Stimulated activated CD8-positive, alpha-beta memory T cell treated with anti-CD3 and anti-CD28 coated beads, Interleukin-12 subunit alpha, Interleukin-12 subunit beta, amount 100 ng/mL, for 1 hour (primary cell): ENCODE results near the gene EVI5L.
"Not testable (repeated sequence)": the region's sequence is repeated elsewhere in the genome, so short reads cannot be mapped to it uniquely, and the experiment has no call there.

ENCODE experiments used
- DNase-seq: peaks from one replicate; pipeline ENCODE4 v3.0.0-alpha.2; 2020; ENCODE audit warnings: low read depth

The EVI5L gene

DNA sequence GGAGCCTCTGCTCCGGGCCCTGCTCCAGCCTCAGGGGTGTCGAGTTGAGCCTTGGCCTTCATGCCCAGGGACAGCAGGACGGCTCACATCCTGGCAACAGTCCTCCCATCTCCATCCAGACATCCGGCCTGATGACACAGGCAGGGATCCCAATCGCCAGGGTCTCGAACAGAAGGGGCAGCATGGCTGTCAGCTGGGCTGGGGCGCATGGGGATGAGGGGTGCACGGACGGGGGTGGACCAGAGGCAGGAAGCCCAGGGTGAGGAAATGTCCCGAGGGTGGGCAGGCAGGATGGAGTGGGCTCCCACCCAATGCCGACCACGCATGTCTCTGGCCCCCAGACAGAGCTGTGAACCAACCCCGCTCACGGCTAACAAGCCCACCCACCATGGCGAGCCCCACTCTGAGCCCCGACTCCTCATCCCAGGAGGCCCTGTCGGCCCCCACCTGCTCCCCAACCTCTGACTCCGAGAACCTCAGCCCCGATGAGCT, 16.2 kb downstream of the EVI5L start:
- DNase-seq: no peak

DNA sequence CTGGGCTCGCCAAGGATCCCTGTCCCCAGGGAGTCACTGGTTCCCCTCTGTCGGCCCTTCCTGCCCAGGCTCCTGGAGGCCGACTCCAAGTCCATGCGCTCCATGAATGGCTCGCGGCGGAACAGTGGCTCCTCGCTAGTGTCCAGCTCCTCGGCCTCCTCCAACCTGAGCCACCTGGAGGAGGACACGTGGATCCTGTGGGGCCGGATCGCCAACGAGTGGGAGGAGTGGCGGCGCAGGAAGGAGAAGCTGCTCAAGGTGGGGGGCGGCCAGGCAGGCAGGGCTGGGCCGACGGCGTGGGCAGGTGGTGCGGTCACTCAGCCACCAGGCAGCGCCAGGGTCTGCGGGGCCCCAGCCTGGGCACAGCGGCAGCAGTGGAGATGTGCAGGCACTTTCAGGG, 17.6 kb downstream of the EVI5L start:
- DNase-seq: no peak

DNA sequence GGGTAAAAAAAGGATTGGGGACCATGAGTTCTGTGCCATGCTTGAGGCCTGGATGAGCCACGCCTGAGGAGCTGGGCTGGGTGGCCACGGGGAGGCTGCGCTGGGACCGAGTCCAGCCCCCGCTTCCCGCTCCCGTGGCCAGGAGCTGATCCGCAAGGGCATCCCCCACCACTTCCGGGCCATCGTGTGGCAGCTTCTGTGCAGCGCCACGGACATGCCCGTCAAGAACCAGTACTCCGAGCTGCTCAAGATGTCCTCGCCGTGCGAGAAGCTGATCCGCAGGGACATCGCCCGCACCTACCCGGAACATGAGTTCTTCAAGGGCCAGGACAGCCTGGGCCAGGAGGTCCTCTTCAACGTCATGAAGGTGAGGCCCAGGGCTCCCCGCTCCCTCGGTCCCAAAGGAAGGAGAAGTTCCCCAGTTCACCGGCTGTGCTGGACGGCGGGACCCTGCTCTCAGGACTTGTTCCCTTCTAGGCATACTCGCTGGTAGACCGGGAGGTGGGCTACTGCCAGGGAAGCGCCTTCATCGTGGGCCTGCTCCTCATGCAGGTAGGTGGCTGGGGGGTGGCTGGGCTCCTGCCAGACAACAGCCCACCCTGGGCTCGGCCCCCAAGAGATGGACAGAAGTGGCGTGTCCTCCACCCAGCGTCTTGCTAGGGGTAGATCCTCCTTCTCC, 18.9 kb downstream of the EVI5L start:
- DNase-seq: no peak

DNA sequence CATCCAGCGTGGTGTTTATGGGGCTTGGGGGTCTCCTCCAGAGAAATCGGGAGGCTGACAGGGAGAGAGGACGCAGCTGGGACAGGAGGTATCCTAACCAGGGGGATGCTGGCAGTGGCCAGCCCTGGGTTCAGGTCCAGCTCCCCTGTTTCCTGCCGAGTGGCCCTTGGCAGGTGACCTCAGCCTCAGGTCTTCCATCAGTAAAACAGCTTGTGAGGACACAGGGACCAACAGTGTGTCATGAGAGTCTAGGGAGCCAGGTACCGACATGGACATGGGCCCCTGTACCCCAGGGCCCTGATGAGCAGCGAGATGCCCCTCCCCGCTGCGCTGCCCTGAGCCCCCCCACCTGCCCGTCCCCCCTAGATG, 19.6 kb downstream of the EVI5L start:
- DNase-seq: no peak

DNA sequence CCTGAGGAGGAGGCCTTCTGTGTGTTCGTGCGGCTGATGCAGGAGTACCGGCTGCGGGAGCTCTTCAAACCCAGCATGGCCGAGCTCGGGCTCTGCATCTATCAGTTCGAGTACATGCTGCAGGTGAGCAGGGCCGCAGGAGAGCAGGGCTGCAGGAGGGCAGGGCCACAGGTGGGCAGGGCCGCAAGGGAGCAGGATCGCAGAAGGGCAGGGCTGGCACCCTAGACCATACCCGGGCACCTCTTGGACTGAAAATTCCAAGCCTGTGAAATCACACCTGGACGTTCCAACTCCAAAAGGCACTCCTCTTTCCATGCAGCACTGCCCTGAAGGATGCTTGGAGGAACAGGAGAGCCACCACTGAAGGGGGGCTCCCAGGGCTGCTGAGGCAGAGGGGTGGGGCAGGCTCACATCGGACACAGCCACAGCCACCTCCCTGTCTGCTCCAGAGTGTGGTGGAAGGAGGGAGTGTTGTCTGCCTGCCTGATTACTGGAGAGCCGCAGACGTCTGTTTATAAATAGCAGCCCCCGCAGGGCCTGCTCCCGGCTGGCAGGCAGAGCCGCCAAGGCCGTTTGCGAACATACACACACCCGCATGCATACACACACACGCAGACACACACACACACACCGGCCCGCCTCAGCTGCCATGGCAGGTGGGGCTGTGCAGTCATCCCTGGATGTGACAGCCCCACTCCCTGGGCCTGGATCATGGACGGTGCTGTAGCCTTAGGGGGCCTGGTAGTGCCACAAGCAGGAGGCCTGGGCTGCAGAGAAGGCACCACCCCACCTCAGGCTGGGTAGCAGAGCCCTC, 20.2 kb downstream of the EVI5L start:
- DNase-seq: no peak

DNA sequence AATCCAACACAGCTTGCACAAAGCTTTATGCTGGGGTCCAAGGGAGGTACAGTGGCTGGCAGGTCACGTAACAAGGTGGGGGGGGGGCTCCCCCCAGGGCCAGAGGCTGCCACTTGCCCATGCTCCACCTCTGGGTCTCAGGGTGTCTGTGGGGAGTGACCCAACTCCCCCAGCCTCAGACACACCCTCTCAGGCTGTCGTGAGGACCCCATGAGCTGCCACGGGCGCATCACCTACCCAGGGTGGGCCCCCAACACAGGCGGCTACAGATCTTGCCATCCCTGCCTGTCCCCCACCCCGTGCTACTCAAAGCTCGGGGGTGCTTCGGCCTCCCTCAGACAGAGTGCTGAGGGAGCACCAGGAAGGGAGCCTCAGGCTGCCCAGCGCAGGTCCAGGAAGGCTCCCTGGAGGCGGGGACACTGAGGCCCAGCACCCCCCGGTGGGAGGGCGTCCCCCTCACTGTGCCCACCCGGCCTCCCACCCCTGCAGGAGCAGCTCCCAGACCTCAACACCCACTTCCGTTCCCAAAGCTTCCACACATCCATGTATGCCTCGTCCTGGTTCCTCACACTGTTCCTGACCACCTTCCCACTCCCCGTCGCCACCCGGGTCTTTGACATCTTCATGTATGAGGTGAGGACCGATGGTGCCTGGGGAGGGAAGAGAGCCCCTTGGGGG, 21.1 kb downstream of the EVI5L start:
- DNase-seq: no peak

DNA sequence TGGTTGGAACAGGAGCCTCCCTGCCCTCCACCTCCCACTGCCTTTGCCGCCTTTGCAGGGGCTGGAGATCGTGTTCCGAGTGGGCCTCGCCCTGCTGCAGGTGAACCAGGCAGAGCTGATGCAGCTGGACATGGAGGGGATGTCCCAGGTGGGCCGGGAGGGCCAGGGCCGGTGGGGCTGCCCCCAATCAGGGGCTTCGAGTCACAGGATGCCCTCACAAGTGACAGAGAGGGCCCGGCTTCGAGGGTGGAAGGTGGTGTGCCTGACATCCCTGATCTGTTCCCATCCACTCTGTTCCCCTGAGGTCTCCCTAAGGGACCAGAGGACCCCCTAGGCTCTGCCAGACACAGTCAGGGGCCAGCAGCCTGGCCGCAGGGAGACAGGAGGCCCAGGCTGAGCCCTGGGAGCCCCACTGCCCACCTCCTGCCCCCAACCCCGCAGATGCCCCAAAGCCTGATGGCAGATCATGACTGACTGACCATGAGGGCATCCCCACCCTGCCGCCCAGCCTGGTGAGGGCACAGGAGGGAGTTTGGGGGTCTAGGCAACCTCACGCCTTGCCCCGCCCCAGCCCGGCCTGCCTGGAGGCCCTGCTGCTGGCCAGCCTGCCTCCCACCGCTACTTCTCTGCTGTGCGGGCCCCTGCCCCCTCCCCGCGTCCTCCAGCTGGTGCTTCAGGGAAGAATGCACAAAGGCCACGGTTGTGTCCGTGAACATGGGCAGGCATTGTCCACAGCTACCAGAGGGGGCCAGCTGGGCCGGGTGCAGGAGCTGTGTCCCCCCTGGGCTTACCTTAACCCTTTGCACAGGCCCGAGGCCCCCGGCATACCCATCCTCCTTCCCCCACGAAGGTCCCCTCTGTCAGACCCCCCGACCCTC, 21.8 kb downstream of the EVI5L start:
- no peak for DNase-seq

DNA sequence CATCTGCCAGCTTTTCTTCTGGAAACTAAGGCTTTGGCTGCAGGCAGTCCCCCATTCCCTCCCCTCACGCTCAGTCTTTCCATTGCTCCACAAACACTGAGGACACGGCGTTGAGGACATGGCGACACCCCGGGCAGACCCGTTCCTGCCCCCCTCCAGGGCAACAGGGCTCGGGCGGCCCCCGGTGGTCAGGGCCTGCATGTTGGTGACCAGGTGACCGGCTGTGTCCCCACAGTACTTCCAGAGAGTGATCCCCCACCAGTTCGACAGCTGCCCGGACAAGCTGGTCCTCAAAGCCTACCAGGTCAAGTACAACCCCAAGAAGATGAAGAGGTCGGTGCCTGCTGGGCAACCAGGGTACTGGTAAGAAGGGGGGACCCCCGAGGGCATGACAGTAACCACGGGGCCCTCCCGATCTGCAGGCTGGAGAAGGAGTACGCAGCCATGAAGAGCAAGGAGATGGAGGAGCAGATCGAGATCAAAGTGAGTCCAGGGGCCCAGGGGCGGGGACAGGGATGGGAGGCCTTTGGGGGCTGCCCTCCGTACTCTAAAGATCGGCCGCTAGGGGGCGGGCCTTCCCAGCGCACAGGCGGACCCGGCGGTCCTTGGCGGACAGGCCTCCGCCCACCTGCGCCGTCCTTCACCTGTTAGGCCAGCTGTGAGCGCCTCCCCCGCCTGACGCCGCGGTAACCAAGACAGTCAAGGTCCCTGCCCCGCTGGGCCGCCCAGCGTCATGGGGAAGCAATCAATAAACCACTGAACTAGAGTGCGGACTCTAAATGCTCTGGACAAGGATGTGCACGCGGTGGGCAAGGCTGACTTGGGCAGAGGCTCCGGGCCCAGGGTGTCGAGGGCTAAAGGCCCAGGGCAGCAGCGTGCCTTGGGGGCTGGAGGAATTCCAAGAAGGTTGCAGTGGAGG, 23.1 kb downstream of the EVI5L start:
- peak; percentile 33 for DNase-seq

DNA sequence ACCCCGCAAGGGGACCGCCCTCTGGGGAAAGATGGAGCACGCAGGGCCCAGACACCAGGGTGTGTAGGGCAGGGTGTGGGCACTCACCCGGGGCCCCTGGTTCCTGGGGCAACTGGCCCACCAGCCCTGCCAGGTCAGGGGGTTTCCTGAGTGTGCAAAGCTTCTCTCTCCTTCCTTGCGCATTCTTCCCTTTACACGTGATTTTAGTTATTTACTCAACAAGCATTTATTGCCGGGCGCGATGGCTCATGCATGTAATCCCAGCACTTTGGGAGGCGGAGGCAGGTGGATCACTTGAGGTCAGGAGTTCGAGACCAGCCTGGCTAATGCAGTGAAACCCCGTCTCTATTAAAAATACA, 23.7 kb downstream of the EVI5L start:
- DNase-seq: no peak

DNA sequence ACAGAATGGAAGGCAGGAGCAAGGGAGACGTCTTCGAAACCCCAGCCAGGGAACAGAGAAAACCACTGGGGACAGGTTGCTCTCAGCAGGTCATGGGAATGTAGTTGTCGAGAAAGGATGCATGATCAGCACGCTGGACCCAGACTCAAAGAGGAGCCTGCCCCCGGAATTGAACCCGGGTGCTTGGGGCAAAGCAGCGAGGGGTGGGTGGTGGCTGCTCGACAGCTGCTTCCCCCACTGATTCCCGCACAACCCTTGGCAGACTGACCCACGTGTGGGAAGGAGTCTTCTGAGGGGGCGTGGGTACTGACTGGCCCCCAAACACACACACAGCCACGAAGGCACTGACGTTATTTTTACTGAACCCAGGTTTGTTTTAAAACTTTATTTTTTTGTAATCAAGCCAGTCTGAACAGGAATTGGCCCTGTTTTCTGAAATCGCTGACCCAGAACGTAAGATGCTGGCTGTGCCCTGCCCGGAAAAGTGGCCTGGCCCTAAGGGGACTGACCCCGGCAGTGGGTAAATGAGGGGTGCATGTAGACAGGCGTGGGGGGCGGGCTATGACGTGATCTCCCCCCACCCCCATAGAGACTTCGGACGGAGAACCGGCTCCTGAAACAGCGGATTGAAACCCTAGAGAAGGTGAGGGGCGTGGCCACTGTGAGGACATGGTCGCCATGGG, 25.5 kb downstream of the EVI5L start:
- no peak for DNase-seq

DNA sequence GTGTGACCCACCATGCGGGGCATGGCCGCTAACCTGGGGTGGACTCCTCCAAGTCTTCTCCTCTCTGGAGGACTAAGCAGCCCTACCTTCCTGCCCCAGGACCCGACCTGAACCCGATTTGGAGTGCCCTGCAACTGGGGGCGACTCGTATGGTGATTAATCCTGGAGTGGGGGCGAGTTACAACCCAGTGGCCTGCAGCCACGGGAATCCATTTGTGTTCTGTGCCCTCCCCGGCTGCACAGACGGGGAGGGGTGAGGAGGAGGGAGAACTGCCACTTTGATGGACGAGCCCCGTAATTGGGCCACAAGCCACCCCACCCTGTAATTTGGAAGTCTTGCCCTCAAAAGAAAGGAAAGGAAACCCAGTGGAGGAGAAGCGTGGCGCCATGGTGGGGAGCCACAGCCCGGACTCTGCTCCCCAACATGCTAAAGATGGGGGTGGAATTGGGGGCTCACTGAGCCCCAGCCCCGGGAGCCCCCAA, 26.1 kb downstream of the EVI5L start:
- DNase-seq: no peak

DNA sequence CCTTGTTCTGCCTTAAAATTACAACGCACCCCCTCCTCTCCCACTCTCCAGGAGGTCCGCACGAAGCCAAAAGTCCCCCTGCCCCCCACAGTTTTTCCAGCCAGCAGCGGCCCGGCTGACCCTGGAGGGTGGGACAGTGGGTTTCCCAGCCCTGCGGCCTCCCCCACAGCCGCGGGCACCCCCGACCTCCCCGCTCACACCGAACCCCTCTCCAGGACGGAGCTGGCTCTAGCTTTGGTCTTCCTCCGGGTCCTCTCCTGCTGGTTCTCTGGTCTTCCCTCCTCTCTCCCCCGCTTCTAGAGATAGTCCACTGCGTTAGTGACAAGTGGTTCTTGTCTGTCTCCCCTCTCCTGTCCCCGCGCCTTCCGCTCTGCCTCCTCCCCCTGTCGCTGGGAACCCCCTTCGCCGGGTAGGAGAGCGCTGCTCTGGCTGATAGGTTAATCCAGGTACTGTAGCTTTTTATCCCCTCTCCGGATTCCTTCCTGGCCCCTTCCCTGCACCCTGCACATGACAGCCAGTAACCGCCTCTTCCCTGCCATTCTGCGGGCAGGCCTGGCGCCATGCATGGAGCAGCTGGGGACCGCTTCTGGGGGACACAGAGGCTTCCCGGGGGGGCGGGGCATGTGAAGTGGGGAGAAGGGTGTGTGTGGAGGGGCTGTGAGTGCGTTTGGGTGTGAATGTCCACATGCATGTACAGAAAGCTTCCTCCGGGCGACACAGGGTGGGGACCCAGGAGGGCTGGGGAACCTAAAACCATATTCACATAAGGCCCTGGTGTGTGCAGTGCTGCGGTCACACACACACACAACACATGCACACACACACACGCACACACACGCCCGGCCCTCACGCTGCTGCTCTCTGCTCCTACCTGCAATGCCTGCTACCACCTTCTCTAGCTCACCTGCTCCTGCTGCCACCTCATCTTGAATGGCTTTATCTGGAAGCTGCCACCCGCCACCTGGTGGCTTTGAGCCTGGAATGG, 27.0 kb downstream of the EVI5L start:
- DNase-seq: no peak

DNA sequence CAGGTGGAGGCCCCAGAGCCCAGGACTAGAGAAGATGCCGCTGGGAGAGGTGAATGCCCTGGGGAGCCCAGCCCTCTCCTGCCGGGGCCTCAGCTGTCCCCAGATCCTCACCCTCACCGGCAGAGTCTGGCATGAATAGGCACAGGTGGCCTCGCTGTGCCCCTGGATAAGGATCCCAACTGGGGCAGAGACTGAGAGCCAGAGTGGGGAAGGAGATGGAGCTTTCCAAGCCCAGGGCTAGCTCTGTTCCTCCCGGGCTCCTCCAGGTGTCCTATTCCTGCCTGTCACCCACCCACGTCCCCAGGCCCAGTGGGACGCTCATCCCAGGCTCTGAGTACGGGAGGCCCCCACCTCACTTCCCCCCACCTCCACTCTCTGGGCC, 27.7 kb downstream of the EVI5L start:
- DNase-seq: no peak

DNA sequence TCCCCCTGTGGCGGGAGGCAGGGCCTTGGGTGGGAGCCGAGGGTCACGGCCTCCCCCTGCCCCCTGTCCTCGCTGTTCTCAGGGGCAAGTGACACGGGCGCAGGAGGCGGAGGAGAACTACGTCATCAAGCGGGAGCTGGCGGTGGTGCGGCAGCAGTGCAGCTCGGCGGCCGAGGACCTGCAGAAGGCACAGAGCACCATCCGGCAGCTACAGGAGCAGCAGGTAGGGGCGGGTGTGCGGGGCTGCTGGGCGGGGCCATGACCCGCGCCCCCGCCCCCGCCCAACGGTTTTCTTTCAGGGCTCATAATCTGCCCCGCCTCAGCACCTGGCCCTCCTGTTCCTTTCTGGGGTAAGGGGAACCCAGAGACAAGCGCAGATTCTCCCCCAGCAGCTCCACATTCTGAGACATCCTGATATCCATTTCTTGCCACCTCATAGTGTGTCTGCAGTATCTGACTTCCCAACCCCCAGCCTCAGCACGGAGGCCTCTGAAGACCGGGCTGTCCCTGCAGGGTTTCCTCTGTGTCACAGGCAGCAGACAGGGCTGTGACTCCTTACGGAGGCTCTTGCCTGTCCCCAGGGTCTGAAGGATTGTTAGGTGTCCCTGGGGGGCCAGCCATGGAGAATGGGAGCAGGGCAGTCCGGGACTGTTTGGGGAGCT, 28.2 kb downstream of the EVI5L start:
- no peak for DNase-seq

DNA sequence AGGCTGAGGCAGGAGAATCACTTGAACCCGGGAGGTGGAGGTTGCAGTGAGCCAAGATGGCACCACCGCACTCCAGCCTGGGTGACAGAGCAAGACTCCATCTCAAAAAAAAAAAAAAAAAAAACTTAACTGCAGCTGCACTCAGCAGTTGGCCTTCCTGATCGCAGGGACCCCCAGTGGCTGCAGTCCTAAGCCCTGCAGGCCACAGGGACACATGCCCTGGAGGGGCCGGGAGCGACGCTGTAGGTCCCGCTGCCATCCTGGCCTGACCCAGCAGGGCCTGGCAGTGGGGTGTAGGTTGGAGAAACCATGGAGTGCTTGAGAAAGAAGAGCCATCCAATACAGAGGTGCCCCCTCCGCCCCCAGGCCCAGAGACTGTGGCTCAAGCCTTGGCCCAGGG, 29.1 kb downstream of the EVI5L start:
- DNase-seq: not testable (repeated sequence)

DNA sequence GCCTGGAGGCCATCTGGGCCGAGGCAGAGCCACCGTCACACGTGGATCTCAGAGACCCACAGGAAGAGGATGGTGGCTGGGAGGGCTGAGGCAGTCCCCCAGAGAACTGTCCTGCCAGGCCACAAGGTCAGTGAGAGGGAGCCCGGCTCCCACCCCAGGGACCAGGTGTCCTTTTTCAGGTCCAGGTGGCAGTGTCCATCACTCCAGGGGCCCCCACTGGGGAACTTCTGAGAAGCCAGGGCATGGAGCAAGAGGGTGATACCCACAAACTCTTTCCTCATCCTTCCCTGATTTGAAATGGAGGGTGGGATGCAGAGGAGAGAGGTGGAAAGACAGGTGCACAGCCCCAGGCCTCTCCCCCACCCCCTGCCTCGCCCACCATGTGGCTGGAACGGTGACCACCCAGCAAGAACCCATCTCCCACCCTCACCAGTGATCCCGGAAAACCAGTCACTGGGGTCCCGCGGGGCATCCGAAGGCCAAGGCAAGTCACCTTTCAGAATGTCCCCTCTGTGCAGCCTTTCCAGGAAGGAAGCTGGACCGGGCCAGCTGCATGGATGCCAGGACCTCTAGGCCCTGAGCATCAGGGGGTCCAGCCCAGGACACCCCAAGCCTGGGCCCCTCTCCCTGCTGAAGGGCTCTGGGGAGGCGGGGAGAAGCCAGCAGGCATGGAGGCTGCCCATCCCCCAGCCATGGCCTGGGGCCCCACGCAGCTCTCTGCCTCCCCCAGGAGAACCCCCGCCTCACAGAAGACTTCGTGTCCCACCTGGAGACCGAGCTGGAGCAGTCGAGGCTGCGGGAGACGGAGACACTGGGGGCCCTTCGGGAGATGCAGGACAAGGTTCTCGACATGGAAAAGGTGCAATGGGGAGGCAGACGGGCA, 30.1 kb downstream of the EVI5L start:
- DNase-seq: no peak
